GM15510 (cell line): ENCODE data around the gene CHSY3.

Experiments
- POLR2A ChIP-seq: IDR thresholded peaks from 3 replicates; pipeline ENCODE4 v1.6.1; 2011; ENCODE audit warnings: borderline replicate concordance; ENCODE audit not compliant: insufficient read length; ENCODE audit errors: extremely low read depth

The CHSY3 gene

GRCh38 chr5:130035388-130035787 lies 131.1 kb downstream of the CHSY3 start:
- TF ChIP-seq POLR2A = no peak

- TF ChIP-seq POLR2A = no peak
These were observed 133.6 kb downstream of the CHSY3 start for GRCh38 chr5:130037905-130038304.

- no peak for TF ChIP-seq POLR2A
These were observed 139.6 kb downstream of the CHSY3 start for GRCh38 chr5:130043834-130044233.

GRCh38 chr5:130045334-130045733 lies 141.1 kb downstream of the CHSY3 start:
- no peak for TF ChIP-seq POLR2A

- TF ChIP-seq POLR2A = no peak
These were observed 146.3 kb downstream of the CHSY3 start for GRCh38 chr5:130050585-130050984.

- no peak for TF ChIP-seq POLR2A
These were observed 148.5 kb downstream of the CHSY3 start for GRCh38 chr5:130052752-130053151.

- TF ChIP-seq POLR2A = no peak
These were observed 151.3 kb downstream of the CHSY3 start for GRCh38 chr5:130055572-130055971.

GRCh38 chr5:130061746-130062145 lies 157.5 kb downstream of the CHSY3 start:
- no peak for TF ChIP-seq POLR2A

- TF ChIP-seq POLR2A = no peak
These were observed 159.3 kb downstream of the CHSY3 start for GRCh38 chr5:130063603-130064002.

GRCh38 chr5:130064484-130064883 lies 160.2 kb downstream of the CHSY3 start:
- TF ChIP-seq POLR2A = no peak

- TF ChIP-seq POLR2A = no peak
These were observed 161.4 kb downstream of the CHSY3 start for GRCh38 chr5:130065617-130066016.

GRCh38 chr5:130066644-130067043 lies 162.4 kb downstream of the CHSY3 start:
- TF ChIP-seq POLR2A = no peak

GRCh38 chr5:130067364-130067763 lies 163.1 kb downstream of the CHSY3 start:
- TF ChIP-seq POLR2A = no peak

- no peak for TF ChIP-seq POLR2A
These were observed 163.8 kb downstream of the CHSY3 start for GRCh38 chr5:130068101-130068500.

GRCh38 chr5:130068988-130069387 lies 164.7 kb downstream of the CHSY3 start:
- TF ChIP-seq POLR2A = no peak

GRCh38 chr5:130074820-130075219 lies 170.6 kb downstream of the CHSY3 start:
- TF ChIP-seq POLR2A = no peak

GRCh38 chr5:130077007-130077406 lies 172.7 kb downstream of the CHSY3 start:
- no peak for TF ChIP-seq POLR2A
